Gastrocnemius medialis (tissue), 4 donors: Measurements from ENCODE around the gene ZNF536.

Experiments used
- POLR2A ChIP-seq, 2 donors: fragments of 450-650 bp; IDR thresholded peaks; one replicate each; pipeline ENCODE4 v1.6.1; 2017; ENCODE audit warnings: antibody characterized with exemption in 2 of 2, mild to moderate bottlenecking in 2 of 2, moderate library complexity in 2 of 2
- TF ChIP-seq, protein P1 (sequence below), 5 experiments: fragments of 450-650 bp in 3 of 5; fragments of 200-600 bp in 2 of 5; sonication (generic) in 2 of 5; IDR thresholded peaks in 4 of 5; conservative IDR thresholded peaks in 1 of 5; 1 replicate in 4 of 5; 2 replicates in 1 of 5; pipeline ENCODE4 v1.5.1; 2016 to 2019; ENCODE audit warnings: antibody characterized with exemption in 5 of 5, mild to moderate bottlenecking in 3 of 5, moderate library complexity in 3 of 5

DNA sequence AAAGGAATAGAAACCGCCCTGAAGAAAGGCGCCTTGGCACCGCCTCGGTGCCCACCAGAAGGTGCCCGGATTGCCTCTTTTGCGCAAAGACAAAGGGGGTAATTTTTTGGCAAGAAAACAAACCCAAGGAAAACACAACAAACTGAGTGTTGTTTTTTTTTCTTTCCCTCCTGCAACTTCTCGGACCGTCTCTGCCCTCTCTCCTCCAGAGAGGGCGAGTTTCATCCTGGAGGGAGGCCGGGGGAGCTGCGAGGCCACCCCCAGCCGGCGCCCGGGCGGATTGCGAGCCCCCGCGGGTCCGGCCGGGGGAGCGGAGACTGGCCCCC, 2.3 kb downstream of the ZNF536 start:
- TF ChIP-seq, protein P1, sequence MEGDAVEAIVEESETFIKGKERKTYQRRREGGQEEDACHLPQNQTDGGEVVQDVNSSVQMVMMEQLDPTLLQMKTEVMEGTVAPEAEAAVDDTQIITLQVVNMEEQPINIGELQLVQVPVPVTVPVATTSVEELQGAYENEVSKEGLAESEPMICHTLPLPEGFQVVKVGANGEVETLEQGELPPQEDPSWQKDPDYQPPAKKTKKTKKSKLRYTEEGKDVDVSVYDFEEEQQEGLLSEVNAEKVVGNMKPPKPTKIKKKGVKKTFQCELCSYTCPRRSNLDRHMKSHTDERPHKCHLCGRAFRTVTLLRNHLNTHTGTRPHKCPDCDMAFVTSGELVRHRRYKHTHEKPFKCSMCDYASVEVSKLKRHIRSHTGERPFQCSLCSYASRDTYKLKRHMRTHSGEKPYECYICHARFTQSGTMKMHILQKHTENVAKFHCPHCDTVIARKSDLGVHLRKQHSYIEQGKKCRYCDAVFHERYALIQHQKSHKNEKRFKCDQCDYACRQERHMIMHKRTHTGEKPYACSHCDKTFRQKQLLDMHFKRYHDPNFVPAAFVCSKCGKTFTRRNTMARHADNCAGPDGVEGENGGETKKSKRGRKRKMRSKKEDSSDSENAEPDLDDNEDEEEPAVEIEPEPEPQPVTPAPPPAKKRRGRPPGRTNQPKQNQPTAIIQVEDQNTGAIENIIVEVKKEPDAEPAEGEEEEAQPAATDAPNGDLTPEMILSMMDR (IDR thresholded peaks at IDR 0.05 in 4 of 5, conservative IDR thresholded peaks at IDR 0.05 in 1 of 5): no peak
- TF ChIP-seq POLR2A (IDR thresholded peaks at IDR 0.05): no peak
